Measurements from ENCODE around the gene PCED1A.

Gene PCED1A
- total RNA-seq = 10.3 to 57.1 (median 45.6) reads per million in 3 experiments

DNA sequence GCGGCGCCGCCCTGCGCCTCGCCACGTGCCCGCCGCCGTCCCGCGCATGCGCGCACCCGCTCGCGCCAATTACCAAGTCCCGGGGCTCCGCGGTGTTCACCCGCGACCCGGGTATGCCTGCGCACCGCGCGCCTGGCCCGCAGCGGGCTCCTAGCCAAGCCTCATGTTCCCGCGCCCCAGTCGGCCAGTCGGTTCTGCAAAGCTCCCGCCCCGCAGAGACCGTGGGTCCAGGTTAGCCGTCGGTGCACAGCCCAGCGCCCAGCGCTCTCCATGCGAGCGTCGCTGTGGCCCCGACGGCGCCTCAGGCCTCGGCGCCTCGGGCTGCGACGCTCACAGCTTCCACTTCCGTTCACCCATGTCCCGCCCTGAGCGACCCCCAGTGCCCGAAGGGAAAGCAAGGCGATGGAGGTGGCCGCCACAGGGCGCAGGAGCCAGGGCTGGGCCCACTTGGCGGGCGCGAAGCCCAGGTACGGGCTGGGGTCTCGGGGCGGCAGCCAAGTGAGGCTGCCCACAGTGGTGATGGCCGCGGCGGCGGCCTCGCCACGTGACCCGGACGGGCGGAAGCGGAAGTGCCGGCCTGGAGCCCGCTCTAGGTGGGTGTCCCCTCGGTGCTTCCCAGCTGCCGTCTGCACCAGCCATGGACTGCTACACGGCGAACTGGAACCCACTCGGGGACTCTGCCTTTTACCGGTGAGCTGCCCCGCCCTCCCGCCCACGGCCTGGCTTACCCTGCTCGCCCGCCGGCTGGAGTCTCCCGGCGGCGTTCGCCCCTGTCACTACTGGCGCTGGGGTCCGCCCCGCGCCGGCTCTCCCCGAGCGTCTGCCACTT lies at the start of gene PCED1A, which contains the start of gene VPS16:
Gene PCED1A (minus strand): TSS at position 518 of the 829 bp plus-strand sequence. CDS start 743 bp downstream, outside the sequence.
Gene VPS16 (plus strand): TSS at position 608 of the 829 bp plus-strand sequence. CDS start 30 bp downstream, at position 638.
- DNase-seq = peak; percentile 86

GRCh38 chr20:2889797-2890196 lies 49.3 kb upstream of the PCED1A start:
- no peak for DNase-seq

GRCh38 chr20:2889209-2889608 lies 48.8 kb upstream of the PCED1A start:
- no peak for DNase-seq

- no peak for DNase-seq
Measured at GRCh38 chr20:2888224-2888955, 47.9 kb upstream of the PCED1A start.

GRCh38 chr20:2887715-2888114 lies 47.3 kb upstream of the PCED1A start:
- DNase-seq = no peak

- no peak for DNase-seq
Measured at GRCh38 chr20:2883726-2884637, 43.5 kb upstream of the PCED1A start.

DNA sequence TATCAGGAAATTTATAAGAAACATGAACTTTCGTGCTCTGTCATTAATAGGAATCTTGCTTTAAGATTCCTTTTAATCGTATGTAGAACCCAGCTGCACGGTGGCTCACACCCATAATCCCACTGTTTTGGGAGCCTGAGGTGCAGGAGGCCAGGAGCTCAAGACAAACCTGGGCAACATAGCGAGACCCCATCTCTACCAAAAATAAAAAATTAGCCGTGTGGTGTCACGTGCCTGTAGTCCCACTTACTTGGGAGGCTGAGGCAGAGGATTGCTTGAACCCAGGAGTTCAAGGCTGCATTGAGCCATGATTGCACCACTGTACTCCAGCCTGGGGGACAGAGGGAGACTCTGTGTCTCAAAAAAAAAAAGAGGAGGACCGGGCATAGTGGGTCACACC lies 40.2 kb upstream of the PCED1A start:
- DNase-seq = no peak

GRCh38 chr20:2879146-2879545 lies 38.7 kb upstream of the PCED1A start:
- DNase-seq = no peak

DNA sequence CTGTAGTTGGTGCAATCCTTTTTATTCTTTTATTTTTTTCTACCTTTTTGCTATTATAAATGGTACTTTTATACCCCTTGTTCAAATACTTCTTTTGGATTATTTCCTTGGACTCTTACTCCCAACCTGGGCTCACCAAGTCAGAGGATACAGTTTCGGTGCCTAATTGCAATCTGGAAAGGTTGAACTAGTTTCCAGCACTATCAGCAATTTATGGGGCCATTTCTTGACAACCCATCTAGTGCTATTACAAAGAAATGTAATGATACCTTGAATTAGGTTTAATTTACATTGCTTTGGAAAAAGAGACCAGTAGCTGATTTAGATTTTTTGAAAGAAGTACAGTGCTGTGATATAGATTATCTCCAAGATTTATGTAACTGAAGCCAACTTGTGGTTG lies 38.1 kb upstream of the PCED1A start:
- DNase-seq = no peak

GRCh38 chr20:2875690-2876203 lies 35.3 kb upstream of the PCED1A start:
- no peak for DNase-seq

DNA sequence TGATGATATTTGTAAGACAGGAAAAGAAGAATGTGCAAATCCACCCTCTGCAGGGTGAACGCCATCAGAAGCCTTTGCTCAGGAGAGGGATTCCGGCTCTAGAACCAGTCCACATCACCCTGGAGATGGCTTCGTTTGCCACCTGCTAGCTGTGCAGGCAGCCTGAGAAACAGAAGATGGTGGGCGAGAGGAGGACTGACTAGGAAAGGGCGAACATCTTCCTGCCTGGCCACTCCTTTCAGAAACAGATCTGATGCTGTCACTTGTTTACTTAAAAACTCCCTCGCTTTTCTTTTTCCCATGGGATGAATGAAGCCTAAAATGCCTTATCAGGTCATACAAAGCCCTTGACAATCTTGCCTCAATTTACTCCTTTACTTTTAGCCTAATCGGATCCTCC lies 34.0 kb upstream of the PCED1A start:
- DNase-seq = no peak

- DNase-seq = peak; percentile 57
Measured at GRCh38 chr20:2873747-2874041, 33.2 kb upstream of the PCED1A start.

DNA sequence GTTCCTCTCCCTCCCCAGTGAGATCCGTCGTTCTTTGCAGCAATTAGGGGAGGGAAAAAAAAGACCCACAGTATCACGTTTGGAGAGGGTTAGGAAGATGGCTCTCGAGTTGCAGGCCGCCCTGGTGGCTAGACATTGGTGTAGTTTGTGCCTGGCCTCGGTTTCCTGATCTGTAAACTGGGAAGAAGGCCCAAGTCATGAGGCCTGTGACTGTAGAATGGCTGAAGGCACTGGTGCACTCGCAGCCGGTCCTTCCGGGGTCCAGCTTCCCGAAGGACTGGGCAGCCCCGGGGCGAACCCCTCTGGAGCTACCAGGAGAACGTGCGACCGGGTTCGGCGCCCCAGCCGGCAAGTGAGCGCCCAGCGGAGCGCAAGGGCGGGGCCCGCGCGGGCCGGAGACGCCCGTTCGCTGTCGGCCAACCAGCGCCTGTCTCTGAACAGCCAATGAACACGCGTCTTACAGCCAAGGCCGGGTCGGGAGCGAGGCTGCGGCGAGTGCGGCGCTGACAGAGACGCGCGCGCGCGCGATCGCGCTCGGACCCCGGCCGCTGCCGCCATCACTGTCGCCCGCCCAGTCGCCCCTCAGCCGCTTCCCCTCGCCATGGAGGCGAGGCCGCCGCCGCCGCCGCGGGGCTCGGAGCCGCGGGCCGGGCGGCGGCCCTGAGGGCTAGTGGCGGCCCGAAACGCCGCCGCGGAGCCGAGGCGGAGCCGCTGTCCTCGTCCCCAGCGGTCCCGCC lies 32.7 kb upstream of the PCED1A start, which contains the start of gene PTPRA:
Gene PTPRA (plus strand): TSS at position 472 of the 737 bp plus-strand sequence. CDS start 90,797 bp downstream, outside the sequence.
- peak; percentile 84 for DNase-seq

DNA sequence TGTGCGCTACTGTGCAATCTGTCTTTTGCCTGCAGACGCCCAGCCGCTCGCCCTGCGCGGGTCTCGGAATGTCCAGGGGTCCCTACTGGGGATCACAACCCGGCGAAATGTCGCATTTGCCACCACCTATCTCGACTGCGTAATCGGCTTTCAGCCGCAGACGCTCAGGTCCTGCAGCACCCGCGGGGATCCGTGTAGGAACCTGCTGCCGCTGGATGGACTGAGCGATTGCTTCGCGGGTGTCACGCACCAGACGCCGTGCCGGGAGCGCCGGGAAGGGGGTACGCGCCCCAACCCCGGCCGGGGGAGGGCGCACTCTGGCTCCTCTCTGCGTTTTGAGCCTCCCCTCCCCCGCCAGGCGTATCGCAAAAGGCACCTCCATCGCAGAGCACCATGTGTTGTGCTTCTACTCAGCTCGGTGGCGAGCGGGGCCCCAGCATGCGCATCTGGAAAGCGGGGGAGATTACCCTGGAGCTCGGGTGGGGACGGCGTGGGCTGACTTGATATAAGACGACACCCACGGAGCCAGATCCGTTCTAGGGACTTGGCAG lies 32.1 kb upstream of the PCED1A start:
- DNase-seq = peak; percentile 69

- DNase-seq = no peak
Measured at GRCh38 chr20:2871661-2872458, 31.4 kb upstream of the PCED1A start.

DNA sequence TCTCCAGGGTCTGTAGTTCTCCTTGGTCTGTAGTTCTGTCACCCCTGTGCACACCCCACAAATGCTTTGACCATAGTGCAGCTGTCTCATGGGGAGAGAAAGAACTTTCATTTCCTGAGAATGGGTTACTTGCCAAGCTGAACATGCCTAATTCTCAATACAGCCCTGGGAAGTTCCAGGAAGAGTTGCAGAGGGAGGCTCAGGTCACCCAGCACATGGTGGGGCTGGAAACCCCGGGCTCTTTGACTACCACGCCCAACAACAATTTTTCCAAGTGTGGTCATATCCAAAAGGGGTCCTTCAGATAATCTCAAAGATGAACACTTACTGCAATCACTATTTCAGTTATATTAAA lies 30.6 kb upstream of the PCED1A start:
- no peak for DNase-seq

GRCh38 chr20:2869381-2869780 lies 28.9 kb upstream of the PCED1A start:
- DNase-seq = no peak

- DNase-seq = no peak
Measured at GRCh38 chr20:2867081-2867864, 26.8 kb upstream of the PCED1A start.

- DNase-seq = no peak
Measured at GRCh38 chr20:2866236-2866635, 25.8 kb upstream of the PCED1A start.

GRCh38 chr20:2865630-2866029 lies 25.2 kb upstream of the PCED1A start:
- DNase-seq = no peak

Data from central memory CD4-positive, alpha-beta T cell (primary cell).